OCI-LY1 (cell line): ENCODE measurements around the gene IL1F10.

Experiments
- EZH2 ChIP-seq: fragments of 200-600 bp; sonication (generic), shearing (Covaris generic); IDR thresholded peaks from 2 replicates; pipeline ENCODE4 v1.8.0; 2017; ENCODE audit warnings: borderline replicate concordance, mixed run types, mild to moderate bottlenecking, antibody characterized with exemption, low read length, moderate library complexity, mixed read lengths
- TF ChIP-seq, protein P1 (sequence below): fragments of 200-600 bp; sonication (generic), shearing (Covaris generic); IDR thresholded peaks from 2 replicates; pipeline ENCODE4 v1.5.1; 2017; ENCODE audit warnings: mild to moderate bottlenecking, antibody characterized with exemption, low read length, moderate library complexity, mixed read lengths

DNA sequence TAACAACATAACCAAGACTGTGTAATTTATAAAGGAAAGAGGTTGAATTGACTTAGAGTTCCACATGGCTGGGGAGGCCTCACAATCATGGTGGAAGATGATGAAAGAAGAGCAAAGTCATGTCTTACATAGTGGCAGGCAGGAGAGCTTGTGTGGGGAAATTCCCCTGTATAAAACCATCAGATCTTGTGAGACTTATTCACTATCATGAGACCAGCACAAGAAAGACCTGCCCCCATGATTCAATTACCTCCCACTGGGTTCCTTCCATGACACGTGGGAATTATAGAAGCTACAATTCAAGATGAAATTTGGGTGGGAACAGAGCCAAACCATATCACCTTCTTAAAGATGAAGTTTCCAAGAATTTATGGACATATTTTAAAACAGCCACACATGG lies 11.2 kb upstream of the IL1F10 start:
- TF ChIP-seq, protein P1, sequence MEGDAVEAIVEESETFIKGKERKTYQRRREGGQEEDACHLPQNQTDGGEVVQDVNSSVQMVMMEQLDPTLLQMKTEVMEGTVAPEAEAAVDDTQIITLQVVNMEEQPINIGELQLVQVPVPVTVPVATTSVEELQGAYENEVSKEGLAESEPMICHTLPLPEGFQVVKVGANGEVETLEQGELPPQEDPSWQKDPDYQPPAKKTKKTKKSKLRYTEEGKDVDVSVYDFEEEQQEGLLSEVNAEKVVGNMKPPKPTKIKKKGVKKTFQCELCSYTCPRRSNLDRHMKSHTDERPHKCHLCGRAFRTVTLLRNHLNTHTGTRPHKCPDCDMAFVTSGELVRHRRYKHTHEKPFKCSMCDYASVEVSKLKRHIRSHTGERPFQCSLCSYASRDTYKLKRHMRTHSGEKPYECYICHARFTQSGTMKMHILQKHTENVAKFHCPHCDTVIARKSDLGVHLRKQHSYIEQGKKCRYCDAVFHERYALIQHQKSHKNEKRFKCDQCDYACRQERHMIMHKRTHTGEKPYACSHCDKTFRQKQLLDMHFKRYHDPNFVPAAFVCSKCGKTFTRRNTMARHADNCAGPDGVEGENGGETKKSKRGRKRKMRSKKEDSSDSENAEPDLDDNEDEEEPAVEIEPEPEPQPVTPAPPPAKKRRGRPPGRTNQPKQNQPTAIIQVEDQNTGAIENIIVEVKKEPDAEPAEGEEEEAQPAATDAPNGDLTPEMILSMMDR = no peak
- TF ChIP-seq EZH2 = no peak
